GM12874 (cell line): ENCODE measurements around the gene LACRT.

Experiments used
- CTCF ChIP-seq: IDR thresholded peaks from 2 replicates; pipeline ENCODE4 v1.5.1; 2011; ENCODE audit warnings: low read depth, mild to moderate bottlenecking, control low read depth, low read length, moderate library complexity; ENCODE audit not compliant: insufficient read depth

The LACRT gene

GRCh38 chr12:54634795-54635194 lies at the start of gene LACRT:
Gene LACRT (minus strand): TSS chr12:54634895. CDS start chr12:54634841, 54 bp downstream.
- no peak for TF ChIP-seq CTCF

- TF ChIP-seq CTCF: no peak
Observed at GRCh38 chr12:54683398-54683797, 48.7 kb upstream of the LACRT start.

- TF ChIP-seq CTCF: no peak
Observed at GRCh38 chr12:54682674-54683073, 48.0 kb upstream of the LACRT start.

GRCh38 chr12:54680374-54680773 lies 45.7 kb upstream of the LACRT start:
- TF ChIP-seq CTCF: peak; percentile 77

GRCh38 chr12:54678131-54678530 lies 43.4 kb upstream of the LACRT start:
- no peak for TF ChIP-seq CTCF

GRCh38 chr12:54667945-54668344 lies 33.2 kb upstream of the LACRT start:
- no peak for TF ChIP-seq CTCF

GRCh38 chr12:54666008-54666407 lies 31.3 kb upstream of the LACRT start:
- TF ChIP-seq CTCF: no peak

- TF ChIP-seq CTCF: no peak
Observed at GRCh38 chr12:54663603-54664002, 28.9 kb upstream of the LACRT start.
